ENCODE measurements around the gene MYOD1.

The MYOD1 gene

GRCh38 chr11:17702876-17703275 is 16.5 kb upstream of the MYOD1 start:
- no peak for DNase-seq (ENCODE audit: low read depth)

GRCh38 chr11:17703951-17704350 is 15.4 kb upstream of the MYOD1 start:
- no peak for DNase-seq (ENCODE audit: low read depth)

- DNase-seq (ENCODE audit: low read depth) = no peak
Measured at GRCh38 chr11:17707830-17708229, 11.5 kb upstream of the MYOD1 start.

GRCh38 chr11:17711836-17712235 is 7.5 kb upstream of the MYOD1 start:
- no peak for DNase-seq (ENCODE audit: low read depth)

GRCh38 chr11:17713851-17714250 is 5.5 kb upstream of the MYOD1 start:
- DNase-seq (ENCODE audit: low read depth) = no peak

- DNase-seq (ENCODE audit: low read depth) = no peak
Measured at GRCh38 chr11:17714356-17714854, 5.0 kb upstream of the MYOD1 start.

GRCh38 chr11:17714870-17715269 is 4.5 kb upstream of the MYOD1 start:
- DNase-seq (ENCODE audit: low read depth) = no peak

- no peak for DNase-seq (ENCODE audit: low read depth)
Measured at GRCh38 chr11:17716807-17717206, 2.6 kb upstream of the MYOD1 start.

GRCh38 chr11:17718015-17718414 is 1.4 kb upstream of the MYOD1 start:
- DNase-seq (ENCODE audit: low read depth) = no peak

GRCh38 chr11:17718510-17718962 is 835 bp upstream of the MYOD1 start:
- no peak for DNase-seq (ENCODE audit: low read depth)

GRCh38 chr11:17719938-17720795 is 796 bp downstream of the MYOD1 start:
- no peak for DNase-seq (ENCODE audit: low read depth)

- DNase-seq (ENCODE audit: low read depth) = no peak
Measured at GRCh38 chr11:17720796-17721171, 1.4 kb downstream of the MYOD1 start.

- DNase-seq (ENCODE audit: low read depth) = no peak
Measured at GRCh38 chr11:17721242-17721999, 2.0 kb downstream of the MYOD1 start.

- DNase-seq (ENCODE audit: low read depth) = no peak
Measured at GRCh38 chr11:17722000-17722643, 2.8 kb downstream of the MYOD1 start.

- no peak for DNase-seq (ENCODE audit: low read depth)
Measured at GRCh38 chr11:17724020-17724908, 4.9 kb downstream of the MYOD1 start.

- DNase-seq (ENCODE audit: low read depth) = no peak
Measured at GRCh38 chr11:17725174-17725573, 5.8 kb downstream of the MYOD1 start.

GRCh38 chr11:17730137-17730536 is 10.8 kb downstream of the MYOD1 start:
- no peak for DNase-seq (ENCODE audit: low read depth)

GRCh38 chr11:17730608-17731462 is 11.5 kb downstream of the MYOD1 start:
- peak; percentile 68 for DNase-seq (ENCODE audit: low read depth)

GRCh38 chr11:17733261-17733660 is 13.9 kb downstream of the MYOD1 start:
- DNase-seq (ENCODE audit: low read depth) = no peak

- DNase-seq (ENCODE audit: low read depth) = no peak
Measured at GRCh38 chr11:17734418-17734911, 15.1 kb downstream of the MYOD1 start, which contains the start of gene KCNC1. KCNC1 (plus strand) TSS chr11:17734781; CDS start chr11:17736003, 1,222 bp downstream.

Measured in fibroblast of the conjunctiva (primary cell).